HUES64 (cell line): ENCODE measurements around the gene CDH4.

Experiments used
- H3K27ac ChIP-seq: 2 replicates; pipeline ENCODE4 v1.7.0; 2013; ENCODE audit warnings: low read depth, low read length, inconsistent platforms
- H3K27me3 ChIP-seq: 2 replicates; pipeline ENCODE4 v1.6.1; 2013; ENCODE audit warnings: mild to moderate bottlenecking, low read length; ENCODE audit not compliant: insufficient read depth
- H3K36me3 ChIP-seq: 2 replicates; pipeline ENCODE4 v1.6.1; 2013; ENCODE audit warnings: mild to moderate bottlenecking, low read length; ENCODE audit not compliant: insufficient read depth
- H3K4me1 ChIP-seq: 2 replicates; pipeline ENCODE4 v1.6.1; 2013; ENCODE audit warnings: mild to moderate bottlenecking, low read length, moderate library complexity; ENCODE audit not compliant: insufficient read depth
- H3K4me3 ChIP-seq: 2 replicates; pipeline ENCODE4 v1.5.1; 2013; ENCODE audit warnings: mild to moderate bottlenecking, low read length, moderate library complexity
- H3K9ac ChIP-seq: 2 replicates; pipeline ENCODE4 v1.6.1; 2013; ENCODE audit warnings: mild to moderate bottlenecking, low read depth, low read length
- H3K9me3 ChIP-seq: 2 replicates; pipeline ENCODE4 v1.6.1; 2013; ENCODE audit warnings: low read depth, low read length; ENCODE audit not compliant: insufficient read depth
- whole genome bisulfite sequencing: fragments of 150-250, 120-280 bp; methylation state at CpG from one replicate; pipeline ENCODE4 v1.1.7; 2013; ENCODE audit warnings: missing lambda C conversion rate; 5-methylcytosine and 5-hydroxymethylcytosine counted together

Gene CDH4

DNA sequence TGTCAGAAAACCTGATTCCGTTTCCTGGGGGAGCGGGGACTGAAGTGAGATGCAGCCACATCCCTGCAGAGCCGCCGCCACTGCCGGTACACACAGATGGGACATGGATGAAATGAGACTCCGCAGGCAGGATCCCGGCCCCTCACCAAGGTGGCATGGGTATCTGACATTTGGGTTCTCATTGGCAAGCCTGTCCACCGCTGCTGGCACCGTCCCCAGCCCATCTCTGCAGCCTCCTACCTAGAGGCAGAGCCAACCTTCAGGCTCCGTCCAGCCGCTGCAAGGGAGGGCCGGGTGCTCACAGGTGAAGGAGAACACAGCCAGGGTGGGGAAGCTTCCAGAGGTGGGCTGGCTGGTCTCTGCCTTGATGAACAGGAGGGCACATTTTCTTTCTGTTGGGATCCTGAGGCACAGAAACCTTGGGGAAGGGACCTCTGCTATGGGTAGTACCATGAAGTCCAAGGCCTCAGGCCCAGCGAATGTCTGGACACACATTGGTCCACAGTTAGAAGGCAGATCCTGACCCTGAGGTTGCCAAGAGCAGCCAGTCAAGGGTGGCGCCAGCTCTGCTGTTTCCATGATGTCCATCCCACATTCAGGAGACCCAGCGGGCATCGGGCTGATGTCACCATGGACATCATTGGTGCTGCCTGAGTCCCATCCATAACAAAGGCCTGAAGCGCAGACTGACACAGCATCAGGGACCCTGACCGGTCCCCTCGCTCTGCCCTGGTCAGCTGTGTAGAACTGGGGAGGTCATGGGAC is 636.2 kb downstream of the CDH4 start:
- Histone ChIP-seq H3K9me3 (no peaks in the 10 kb centered on the region), H3K27me3 (no peaks in the 10 kb centered on the region), H3K36me3 (no peaks in the 10 kb centered on the region), H3K4me3 (no peak overlapping the region), H3K4me1 (no peaks in the 10 kb centered on the region), H3K9ac (no peak overlapping the region), H3K27ac (no peak overlapping the region)
- WGBS, result 93% methylated on average over 19 of the region's 19 CpGs

DNA sequence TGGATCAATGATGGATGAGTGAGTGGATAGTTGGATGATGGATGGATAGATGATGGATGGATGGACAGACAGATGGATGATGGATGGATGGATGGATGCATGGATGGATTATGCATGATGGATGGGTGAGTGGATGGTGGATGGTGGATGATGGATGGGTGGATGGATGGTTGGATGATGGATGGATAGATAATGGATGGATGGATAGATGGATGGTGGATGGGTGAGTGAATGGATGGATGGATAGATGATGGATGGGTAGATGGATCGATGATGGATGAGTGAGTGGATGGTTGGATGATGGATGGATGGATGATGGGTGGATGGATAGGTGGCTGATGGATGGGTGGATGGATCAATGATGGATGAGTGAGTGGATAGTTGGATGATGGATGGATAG is 637.6 kb downstream of the CDH4 start:
- H3K36me3 ChIP-seq, result no peaks in the 10 kb centered on the region
- no peaks in the 10 kb centered on the region for H3K9me3 ChIP-seq
- no peaks in the 10 kb centered on the region for H3K27me3 ChIP-seq
- H3K4me1 ChIP-seq, result no peaks in the 10 kb centered on the region
- no peak overlapping the region for H3K4me3 ChIP-seq
- no peak overlapping the region for H3K9ac ChIP-seq
- no peak overlapping the region for H3K27ac ChIP-seq
- 89% methylated on average over 1 of the region's 1 CpG for WGBS

DNA sequence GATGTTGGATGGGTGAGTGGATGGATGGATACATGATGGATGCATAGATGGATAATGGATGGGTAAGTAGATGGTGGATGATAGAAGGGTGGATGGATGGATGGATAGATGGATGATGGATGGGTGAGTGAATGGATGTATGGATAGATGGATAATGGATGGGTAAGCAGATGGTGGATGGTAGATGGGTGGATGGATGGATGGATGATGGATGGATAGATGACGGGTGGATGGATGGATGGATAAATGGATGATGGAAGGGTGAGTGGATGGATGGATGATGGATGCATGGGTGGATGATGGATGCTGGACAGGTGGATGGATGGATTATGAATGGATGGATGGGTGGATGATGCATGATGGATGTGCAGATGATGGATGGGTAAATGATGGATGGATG is 638.1 kb downstream of the CDH4 start:
- Histone ChIP-seq H3K4me3 (no peak overlapping the region), H3K27ac (no peak overlapping the region), H3K9me3 (no peaks in the 10 kb centered on the region), H3K9ac (no peak overlapping the region), H3K36me3 (no peaks in the 10 kb centered on the region), H3K4me1 (no peaks in the 10 kb centered on the region), H3K27me3 (no peaks in the 10 kb centered on the region)
- whole genome bisulfite sequencing, result 56% methylated on average over 1 of the region's 1 CpG

DNA sequence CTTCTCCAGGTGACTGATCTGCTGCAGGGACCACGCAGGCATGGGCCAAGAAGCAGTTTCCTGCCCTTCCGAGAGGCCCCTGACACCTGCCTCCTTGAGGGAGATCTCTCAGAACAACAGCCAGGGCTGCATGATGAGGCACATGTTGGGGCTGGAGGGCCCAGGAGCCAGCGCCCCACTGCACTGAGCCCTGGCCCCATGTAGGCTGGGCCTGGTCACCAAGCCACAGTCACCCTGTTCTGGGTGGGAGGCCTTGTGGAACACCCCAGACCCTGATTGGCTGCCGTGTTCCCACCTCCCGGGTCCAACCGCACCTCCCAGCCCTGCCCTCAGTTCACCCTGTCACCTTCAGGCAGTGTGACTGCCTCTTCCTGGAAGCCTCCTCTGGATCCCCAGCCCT is 639.4 kb downstream of the CDH4 start:
- Histone ChIP-seq H3K36me3 (no peaks in the 10 kb centered on the region), H3K27ac (no peak overlapping the region), H3K27me3 (no peaks in the 10 kb centered on the region), H3K4me3 (no peak overlapping the region), H3K9me3 (no peaks in the 10 kb centered on the region), H3K4me1 (no peaks in the 10 kb centered on the region), H3K9ac (no peak overlapping the region)
- WGBS, result 77% methylated on average over 6 of the region's 6 CpGs

DNA sequence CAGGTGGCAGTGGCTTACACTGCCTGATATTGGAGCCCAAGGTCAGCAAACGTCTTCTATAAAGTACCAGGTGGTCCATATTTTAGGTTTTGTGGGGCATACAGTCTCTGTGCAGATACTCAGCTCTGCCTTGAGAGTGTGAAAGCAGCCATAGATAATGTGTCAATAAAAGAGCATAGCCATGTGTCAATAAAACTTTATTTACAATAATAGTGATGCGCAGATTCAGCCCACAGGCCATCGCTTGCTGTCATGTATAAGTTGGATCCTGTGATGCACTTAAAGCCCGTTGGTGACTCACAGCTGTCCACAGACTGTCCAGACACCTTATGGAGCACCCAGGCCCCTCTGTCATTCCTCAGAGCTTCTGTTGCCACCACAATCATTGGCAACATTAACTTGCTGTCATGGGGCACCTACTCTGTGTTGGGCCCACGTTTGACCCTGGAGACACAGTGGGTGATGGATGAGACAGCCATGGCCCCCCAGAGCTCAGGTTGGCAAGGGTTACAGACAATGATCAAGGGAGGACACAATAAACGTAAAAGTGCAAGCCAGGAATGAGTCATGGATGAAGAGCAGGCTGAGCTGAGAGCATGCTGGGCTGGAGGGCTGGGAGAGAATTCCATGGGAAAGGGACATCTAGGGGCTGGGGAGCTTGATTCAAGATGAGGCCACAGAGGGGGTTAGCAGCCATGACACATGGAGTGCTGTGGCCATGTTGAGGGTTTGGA is 640.0 kb downstream of the CDH4 start:
- Histone ChIP-seq H3K27me3 (no peaks in the 10 kb centered on the region), H3K4me3 (no peak overlapping the region), H3K4me1 (no peaks in the 10 kb centered on the region), H3K9ac (no peak overlapping the region), H3K36me3 (no peaks in the 10 kb centered on the region), H3K27ac (no peak overlapping the region), H3K9me3 (no peaks in the 10 kb centered on the region)
- 85% methylated on average over 6 of the region's 6 CpGs for WGBS

DNA sequence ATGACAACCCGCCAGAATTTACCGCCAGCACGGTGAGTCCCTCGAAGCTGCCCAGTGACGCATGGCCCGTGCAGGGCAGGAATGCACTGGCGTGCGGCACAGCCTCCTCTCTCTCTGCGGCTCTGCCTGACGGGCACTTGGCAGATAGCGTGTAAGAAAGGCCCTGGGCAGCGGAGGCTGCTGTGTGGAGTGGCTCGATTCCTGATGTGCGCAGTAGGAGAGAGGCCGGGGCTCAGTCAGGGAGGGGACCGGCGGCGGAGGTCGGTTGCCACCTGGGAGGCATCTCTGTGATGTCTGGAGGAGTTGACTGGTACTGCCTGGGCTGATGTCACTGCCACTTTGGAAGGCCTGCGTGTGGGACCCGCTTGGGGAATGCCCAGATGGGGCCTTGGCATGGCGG is 643.0 kb downstream of the CDH4 start:
- Histone ChIP-seq H3K4me3 (no peak overlapping the region), H3K4me1 (no peaks in the 10 kb centered on the region), H3K27ac (no peak overlapping the region), H3K9ac (no peak overlapping the region), H3K27me3 (no peaks in the 10 kb centered on the region), H3K36me3 (no peaks in the 10 kb centered on the region), H3K9me3 (no peaks in the 10 kb centered on the region)
- WGBS, result 94% methylated on average over 22 of the region's 22 CpGs

DNA sequence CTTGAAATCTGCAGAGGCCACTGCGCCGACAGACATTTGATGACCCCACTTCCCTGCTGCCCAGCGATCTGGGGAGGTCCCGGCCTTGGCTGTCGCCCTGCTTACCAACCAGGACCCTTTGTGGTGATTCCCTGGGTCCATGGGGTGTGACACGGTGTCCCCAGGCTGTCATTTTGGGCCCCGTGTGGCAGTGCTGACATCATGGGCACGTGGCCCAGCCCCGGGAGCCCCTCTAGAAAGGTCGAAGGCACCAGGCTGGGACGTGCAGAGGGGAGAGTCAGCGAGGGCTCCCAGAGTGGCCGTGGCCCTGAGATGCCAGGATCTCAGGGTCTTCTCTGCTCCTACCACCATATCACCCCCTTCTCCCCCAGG is 643.6 kb downstream of the CDH4 start:
- Histone ChIP-seq H3K4me1 (no peaks in the 10 kb centered on the region), H3K27ac (no peak overlapping the region), H3K27me3 (no peaks in the 10 kb centered on the region), H3K9ac (no peak overlapping the region), H3K9me3 (no peaks in the 10 kb centered on the region), H3K4me3 (no peak overlapping the region), H3K36me3 (no peaks in the 10 kb centered on the region)
- 90% methylated on average over 13 of the region's 13 CpGs for WGBS

DNA sequence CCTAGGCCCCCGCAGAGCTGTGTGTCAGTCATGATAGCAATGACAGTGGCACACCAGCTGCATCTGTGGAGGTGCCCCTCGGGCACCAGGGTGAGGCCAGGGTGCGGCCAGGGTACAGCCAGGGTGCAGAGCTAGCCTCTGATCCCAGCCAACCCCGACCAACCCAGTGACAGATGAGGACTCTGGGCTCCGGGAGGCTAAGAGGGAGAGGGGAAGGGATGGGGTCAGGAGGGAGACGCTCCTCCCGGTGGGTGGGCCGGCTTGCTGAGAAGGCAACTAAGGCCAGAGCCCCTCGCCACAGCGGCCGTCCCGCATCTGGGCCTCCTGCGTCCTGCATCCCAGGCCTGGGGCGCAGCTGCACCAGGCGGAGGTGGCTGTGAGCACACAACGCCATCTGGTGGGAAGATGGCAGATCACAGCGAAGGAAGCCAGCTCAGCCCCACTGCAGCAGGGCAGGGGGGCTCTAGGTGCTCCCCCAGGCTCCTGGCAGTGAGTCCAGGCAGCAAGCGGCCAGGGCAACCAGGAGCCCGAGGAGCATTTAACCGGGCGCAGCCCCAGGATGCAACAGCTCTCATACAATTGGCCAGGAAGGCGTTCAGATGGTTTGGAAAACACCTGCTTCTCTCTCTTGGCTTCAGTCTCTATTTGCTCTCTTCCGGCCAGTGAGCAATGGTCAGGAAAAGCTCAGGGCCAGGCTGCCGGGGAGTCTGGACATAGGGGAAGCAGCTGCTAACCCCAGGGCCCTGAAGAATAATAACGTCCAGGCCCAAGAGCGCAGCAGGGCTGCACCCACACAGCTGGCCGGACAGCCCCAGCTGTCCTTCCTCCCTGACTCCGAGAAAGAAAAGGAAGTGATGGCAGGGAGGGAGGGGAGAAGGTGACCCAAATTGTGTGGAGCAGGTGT is 644.2 kb downstream of the CDH4 start:
- Histone ChIP-seq H3K27ac (no peak overlapping the region), H3K4me1 (no peaks in the 10 kb centered on the region), H3K27me3 (no peaks in the 10 kb centered on the region), H3K9me3 (no peaks in the 10 kb centered on the region), H3K9ac (no peak overlapping the region), H3K36me3 (no peaks in the 10 kb centered on the region), H3K4me3 (no peak overlapping the region)
- 47% methylated on average over 28 of the region's 28 CpGs for WGBS

DNA sequence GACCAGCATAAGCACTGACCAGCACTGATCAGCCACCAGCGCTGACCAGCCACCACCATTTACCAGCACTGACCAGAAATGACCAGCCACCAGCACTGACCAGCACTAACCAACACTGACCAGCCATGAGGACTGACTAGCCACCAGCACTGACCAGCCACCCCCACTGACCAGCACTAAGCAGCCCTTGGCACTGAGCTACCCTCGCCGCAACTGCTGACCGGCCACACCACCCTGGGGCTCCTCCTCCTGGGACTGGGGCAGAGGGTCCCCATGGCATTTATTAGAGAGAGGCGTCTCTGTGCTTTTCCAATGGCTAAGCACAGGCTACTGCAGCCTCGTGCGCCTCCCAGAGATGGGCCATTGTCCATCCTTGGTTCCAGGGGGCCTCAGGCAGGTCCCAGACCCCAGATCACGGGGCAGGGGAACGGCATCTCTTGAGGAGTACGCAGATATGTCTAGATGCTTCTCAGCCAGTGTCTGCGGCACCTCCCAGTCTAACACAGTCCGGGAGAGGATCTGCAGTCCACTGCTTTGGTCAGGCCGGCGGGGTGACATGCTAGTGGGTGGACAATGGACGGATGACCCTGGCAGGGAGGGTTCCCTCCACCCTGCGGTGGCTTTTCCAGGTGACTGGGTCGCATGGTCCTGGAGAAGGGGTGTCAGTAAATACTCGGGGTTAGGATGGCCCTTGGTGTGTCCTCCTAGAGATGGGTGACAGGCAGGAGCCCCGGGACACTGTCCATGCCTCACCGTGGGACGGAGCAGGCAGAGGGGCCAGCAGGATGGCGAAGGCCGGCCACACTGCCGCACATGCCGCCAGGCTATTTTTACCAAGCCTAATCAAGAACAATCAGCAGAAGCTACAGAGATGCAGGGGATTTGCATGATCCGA is 645.6 kb downstream of the CDH4 start:
- 94% methylated on average over 26 of the region's 26 CpGs for WGBS
- Histone ChIP-seq H3K4me1 (no peaks in the 10 kb centered on the region), H3K27me3 (no peaks in the 10 kb centered on the region), H3K36me3 (no peaks in the 10 kb centered on the region), H3K27ac (no peak overlapping the region), H3K4me3 (no peak overlapping the region), H3K9ac (no peak overlapping the region), H3K9me3 (no peaks in the 10 kb centered on the region)

DNA sequence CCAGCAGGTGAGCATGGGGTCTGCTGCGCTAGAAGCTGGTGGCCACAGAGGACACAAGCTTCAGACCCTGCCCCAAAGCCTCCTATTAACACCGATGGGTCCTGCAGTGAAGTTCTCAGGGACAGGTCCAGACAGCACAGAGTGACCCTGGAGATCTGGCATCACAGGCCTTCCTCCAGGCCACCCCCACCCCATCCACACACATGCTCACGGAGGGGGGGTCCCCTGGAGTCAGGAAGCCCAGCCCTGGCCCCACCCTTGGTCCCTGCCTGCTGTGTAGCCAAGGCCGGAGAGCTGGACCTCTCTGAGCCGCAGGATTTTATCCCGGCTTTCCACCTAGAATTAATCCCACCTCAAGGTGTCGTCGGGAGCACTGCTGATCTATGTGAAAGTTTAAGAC is 646.3 kb downstream of the CDH4 start:
- no peaks in the 10 kb centered on the region for H3K27me3 ChIP-seq
- H3K9me3 ChIP-seq, result no peaks in the 10 kb centered on the region
- H3K4me1 ChIP-seq, result no peaks in the 10 kb centered on the region
- H3K9ac ChIP-seq, result no peak overlapping the region
- WGBS, result 86% methylated on average over 8 of the region's 8 CpGs
- H3K27ac ChIP-seq, result no peak overlapping the region
- H3K4me3 ChIP-seq, result no peak overlapping the region
- no peaks in the 10 kb centered on the region for H3K36me3 ChIP-seq
